Tibial artery (tissue), 4 donors: ENCODE results near the gene UBC.

Source experiments
- DNase-seq, 2 donors: peaks; one replicate each; pipeline ENCODE4 v3.0.0-alpha.2; 2019
- H3K27ac ChIP-seq, 2 donors: fragments of 200-600 bp; sonication (generic) in 1 of 2; 1 replicate in 1 of 2; 2 replicates in 1 of 2; pipeline ENCODE4 v1.5.1; 2018 to 2019; ENCODE audit warnings: mild to moderate bottlenecking in 1 of 2
- H3K27me3 ChIP-seq, 2 donors: fragments of 200-600 bp; sonication (generic) in 1 of 2; one replicate each; pipeline versions ENCODE4 v1.5.1 to v1.6.0; 2016 to 2019
- H3K36me3 ChIP-seq, 3 donors: fragments of 200-600 bp; sonication (generic) in 2 of 3; one replicate each; pipeline ENCODE4 v1.5.1; 2016 to 2019; ENCODE audit warnings: mild to moderate bottlenecking in 2 of 3
- H3K4me1 ChIP-seq, 4 donors: fragments of 200-600 bp; sonication (generic) in 2 of 4; 1 replicate in 3 of 4; 2 replicates in 1 of 4; pipeline ENCODE4 v1.5.1; 2016 to 2019
- H3K4me3 ChIP-seq, 2 donors: fragments of 200-600 bp; sonication (generic) in 1 of 2; 1 replicate in 1 of 2; 2 replicates in 1 of 2; pipeline ENCODE4 v1.5.1; 2018 to 2019; ENCODE audit warnings: mild to moderate bottlenecking in 2 of 2
- H3K9me3 ChIP-seq, 3 donors: fragments of 200-600 bp; sonication (generic) in 1 of 3; one replicate each; pipeline ENCODE4 v1.5.1; 2016 to 2019
- CTCF ChIP-seq, 2 experiments: fragments of 200-600 bp in 1 of 2; fragments of 450-650 bp in 1 of 2; IDR thresholded peaks; one replicate each; pipeline ENCODE4 v1.5.1; 2017 to 2019; ENCODE audit warnings: antibody characterized with exemption in 2 of 2, mild to moderate bottlenecking in 1 of 2, moderate library complexity in 1 of 2
- intact Hi-C: fragments of 100-400 bp; cut with DNase I; formaldehyde crosslinking; loops from one replicate; pipeline ENCODE4 v1.15.0; 2023; ENCODE audit warnings: low total_unique reads

UBC gene

GRCh38 chr12:124914392-124915238 is at the start of gene UBC:
UBC (minus strand) TSS chr12:124914650; CDS start chr12:124913771, 879 bp downstream.
- Histone ChIP-seq H3K27ac (peak within 1 kb of the TSS; percentile 97 to 100), H3K4me3 (peak within 1 kb of the TSS; percentile 79 to 83), H3K27me3 (no peaks in the 10 kb centered on the region), H3K9me3 (peaks cover 0 to 5% (median 0%) of the 10 kb centered on the region in 3 donors), H3K4me1 (peaks cover 0 to 56% (median 38%) of the 10 kb centered on the region in 4 donors), H3K36me3 (peaks cover 30 to 36% (median 33%) of the 10 kb centered on the region in 3 donors)
- DNase-seq, result peak; percentile 88 to 93
- no peak for TF ChIP-seq CTCF (IDR thresholded peaks at IDR 0.05)
- intact Hi-C loops, result no loop called here

GRCh38 chr12:124963211-124963610 is 48.8 kb upstream of the UBC start:
- H3K27me3 ChIP-seq, result no peaks in the 10 kb centered on the region
- H3K36me3 ChIP-seq, result peaks cover 62 to 100% (median 68%) of the 10 kb centered on the region in 3 donors
- DNase-seq, result no peak
- TF ChIP-seq CTCF (IDR thresholded peaks at IDR 0.05), result no peak
- no peak overlapping the region for H3K4me3 ChIP-seq
- no peaks in the 10 kb centered on the region for H3K4me1 ChIP-seq
- intact Hi-C loops, result no loop called here
- no peaks in the 10 kb centered on the region for H3K9me3 ChIP-seq
- H3K27ac ChIP-seq, result no peak overlapping the region

GRCh38 chr12:124961055-124961454 is 46.6 kb upstream of the UBC start:
- Histone ChIP-seq H3K27me3 (no peaks in the 10 kb centered on the region), H3K27ac (no peak overlapping the region), H3K36me3 (peaks cover 66 to 100% (median 71%) of the 10 kb centered on the region in 3 donors), H3K9me3 (no peaks in the 10 kb centered on the region), H3K4me3 (no peak overlapping the region), H3K4me1 (no peaks in the 10 kb centered on the region)
- intact Hi-C loops, result no loop called here
- no peak for TF ChIP-seq CTCF (IDR thresholded peaks at IDR 0.05)
- no peak for DNase-seq

GRCh38 chr12:124956571-124956970 is 42.1 kb upstream of the UBC start:
- DNase-seq, result no peak
- Histone ChIP-seq H3K4me1 (no peaks in the 10 kb centered on the region), H3K27ac (no peak overlapping the region), H3K27me3 (no peaks in the 10 kb centered on the region), H3K9me3 (no peaks in the 10 kb centered on the region), H3K4me3 (no peak overlapping the region), H3K36me3 (peaks cover 53 to 100% (median 76%) of the 10 kb centered on the region in 3 donors)
- intact Hi-C loops, result no loop called here
- TF ChIP-seq CTCF (IDR thresholded peaks at IDR 0.05), result no peak

- no peaks in the 10 kb centered on the region for H3K9me3 ChIP-seq
- TF ChIP-seq CTCF (IDR thresholded peaks at IDR 0.05), result no peak
- DNase-seq, result no peak
- no peak overlapping the region for H3K4me3 ChIP-seq
- H3K4me1 ChIP-seq, result no peaks in the 10 kb centered on the region
- no peaks in the 10 kb centered on the region for H3K27me3 ChIP-seq
- H3K27ac ChIP-seq, result no peak overlapping the region
- intact Hi-C loops, result no loop called here
- H3K36me3 ChIP-seq, result peaks cover 63 to 100% (median 86%) of the 10 kb centered on the region in 3 donors
Measured at GRCh38 chr12:124954771-124955170, 40.3 kb upstream of the UBC start.
